ENCODE results near the gene VSNL1.

The VSNL1 gene

DNA sequence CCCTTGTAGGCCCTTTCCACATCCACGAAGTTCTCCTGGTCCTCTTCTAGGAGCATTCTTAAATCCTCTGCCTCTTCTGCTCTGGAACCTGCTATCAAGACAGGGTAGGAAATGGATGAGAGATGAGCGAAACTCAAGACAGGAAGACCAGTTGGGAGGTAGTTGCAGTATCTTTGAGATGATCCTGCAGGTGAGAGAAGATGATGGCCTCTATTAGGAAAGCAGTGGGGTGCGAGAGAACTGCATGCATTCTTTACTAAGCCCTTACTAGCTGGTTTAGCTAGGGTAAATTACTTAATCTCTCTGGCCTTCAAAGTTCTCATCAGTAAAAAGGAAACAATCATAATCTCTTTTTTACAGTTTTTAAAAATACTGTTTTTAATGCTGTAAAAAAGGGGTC lies 47.0 kb downstream of the VSNL1 start:
- TF ChIP-seq, protein P1, sequence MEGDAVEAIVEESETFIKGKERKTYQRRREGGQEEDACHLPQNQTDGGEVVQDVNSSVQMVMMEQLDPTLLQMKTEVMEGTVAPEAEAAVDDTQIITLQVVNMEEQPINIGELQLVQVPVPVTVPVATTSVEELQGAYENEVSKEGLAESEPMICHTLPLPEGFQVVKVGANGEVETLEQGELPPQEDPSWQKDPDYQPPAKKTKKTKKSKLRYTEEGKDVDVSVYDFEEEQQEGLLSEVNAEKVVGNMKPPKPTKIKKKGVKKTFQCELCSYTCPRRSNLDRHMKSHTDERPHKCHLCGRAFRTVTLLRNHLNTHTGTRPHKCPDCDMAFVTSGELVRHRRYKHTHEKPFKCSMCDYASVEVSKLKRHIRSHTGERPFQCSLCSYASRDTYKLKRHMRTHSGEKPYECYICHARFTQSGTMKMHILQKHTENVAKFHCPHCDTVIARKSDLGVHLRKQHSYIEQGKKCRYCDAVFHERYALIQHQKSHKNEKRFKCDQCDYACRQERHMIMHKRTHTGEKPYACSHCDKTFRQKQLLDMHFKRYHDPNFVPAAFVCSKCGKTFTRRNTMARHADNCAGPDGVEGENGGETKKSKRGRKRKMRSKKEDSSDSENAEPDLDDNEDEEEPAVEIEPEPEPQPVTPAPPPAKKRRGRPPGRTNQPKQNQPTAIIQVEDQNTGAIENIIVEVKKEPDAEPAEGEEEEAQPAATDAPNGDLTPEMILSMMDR (conservative IDR thresholded peaks at IDR 0.05; ENCODE audit: control insufficient read depth, insufficient read depth, low read depth, low read length) = no peak
- DNase-seq (ENCODE audit: low read depth) = no peak
- H3K4me3 ChIP-seq (ENCODE audit: control insufficient read depth, low read depth, low read length) = no peak overlapping the region

DNA sequence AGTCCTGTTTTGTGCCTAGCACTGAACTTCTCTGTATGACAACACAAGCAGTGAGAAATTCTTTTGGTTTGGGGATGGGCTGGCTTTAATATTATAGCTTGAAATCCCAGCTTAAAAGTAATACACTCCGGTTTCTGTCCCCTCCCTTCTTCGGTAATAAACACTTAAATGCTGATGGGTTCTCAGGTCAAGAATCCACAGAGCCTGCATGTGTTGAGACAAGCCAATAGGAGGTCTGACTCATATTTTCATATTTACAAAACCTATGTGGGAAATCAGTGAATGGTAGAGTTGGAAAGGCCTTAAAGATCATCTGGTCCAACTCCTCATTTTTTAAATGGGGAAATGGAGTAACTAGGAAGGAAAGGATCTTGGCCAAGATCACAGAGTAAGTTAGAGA lies 47.5 kb downstream of the VSNL1 start:
- TF ChIP-seq, protein P1 (conservative IDR thresholded peaks at IDR 0.05; ENCODE audit: control insufficient read depth, insufficient read depth, low read depth, low read length) = no peak
- no peak overlapping the region for H3K4me3 ChIP-seq (ENCODE audit: control insufficient read depth, low read depth, low read length)
- DNase-seq (ENCODE audit: low read depth) = no peak

DNA sequence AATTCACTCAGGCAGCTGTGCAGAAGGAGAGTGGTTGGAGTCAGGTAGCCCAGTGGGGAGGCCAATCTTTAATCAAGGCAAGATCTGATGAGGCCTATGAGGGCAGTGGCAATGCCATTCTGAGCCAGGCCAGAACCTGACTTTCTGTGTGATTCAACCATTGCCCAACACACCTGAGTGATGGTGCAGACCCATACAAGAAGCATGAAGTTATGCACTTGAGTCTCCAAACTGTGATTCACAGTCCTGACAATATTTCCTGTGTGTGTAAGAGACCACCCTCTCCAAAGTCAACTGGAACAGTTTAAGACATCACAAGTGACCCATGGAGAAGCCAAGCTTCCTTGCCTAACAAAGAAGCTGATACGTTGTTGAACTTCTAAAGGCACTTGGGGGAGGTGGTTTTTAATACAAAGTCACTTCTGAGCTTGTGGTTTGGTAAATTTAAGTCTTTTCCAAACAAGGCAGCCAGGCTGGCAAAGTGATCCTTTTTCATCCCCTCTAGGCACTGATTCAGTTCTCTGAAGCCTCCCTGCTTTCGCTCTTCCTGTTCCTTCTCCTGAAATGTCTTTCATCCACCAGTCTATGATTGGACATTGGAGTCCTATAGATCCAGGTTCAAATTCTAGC lies 49.0 kb downstream of the VSNL1 start:
- DNase-seq (ENCODE audit: low read depth) = no peak
- H3K4me3 ChIP-seq (ENCODE audit: control insufficient read depth, low read depth, low read length) = no peak overlapping the region
- TF ChIP-seq, protein P1 (conservative IDR thresholded peaks at IDR 0.05; ENCODE audit: control insufficient read depth, insufficient read depth, low read depth, low read length) = no peak

DNA sequence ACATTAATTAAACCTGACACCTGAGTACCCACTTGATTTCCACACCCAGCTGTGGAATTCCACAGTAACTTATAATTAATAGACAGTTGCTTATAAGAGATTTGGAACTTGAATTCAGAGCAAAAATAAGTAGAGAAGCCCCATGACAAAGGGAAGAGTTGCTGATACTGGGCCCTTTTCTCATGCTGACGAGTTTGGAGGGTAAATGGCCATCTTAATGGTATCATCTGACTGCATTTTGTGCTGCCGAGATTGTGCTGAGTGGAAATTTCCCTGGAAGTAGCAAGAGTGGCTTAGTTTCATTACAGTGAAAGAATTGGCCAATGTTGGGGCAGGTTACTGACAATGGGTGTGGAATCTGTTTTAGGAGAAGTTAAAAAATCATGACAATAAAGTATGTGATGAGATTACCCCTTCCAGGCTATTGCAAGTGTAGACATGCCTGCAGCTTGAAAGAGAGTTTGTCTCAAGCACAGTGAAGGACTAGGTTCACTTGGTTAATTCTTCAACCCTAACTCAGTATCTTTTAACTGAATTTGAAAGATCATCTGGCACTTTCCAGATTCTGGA lies 49.9 kb downstream of the VSNL1 start:
- TF ChIP-seq, protein P1 (conservative IDR thresholded peaks at IDR 0.05; ENCODE audit: control insufficient read depth, insufficient read depth, low read depth, low read length) = no peak
- no peak overlapping the region for H3K4me3 ChIP-seq (ENCODE audit: control insufficient read depth, low read depth, low read length)
- DNase-seq (ENCODE audit: low read depth) = no peak

DNA sequence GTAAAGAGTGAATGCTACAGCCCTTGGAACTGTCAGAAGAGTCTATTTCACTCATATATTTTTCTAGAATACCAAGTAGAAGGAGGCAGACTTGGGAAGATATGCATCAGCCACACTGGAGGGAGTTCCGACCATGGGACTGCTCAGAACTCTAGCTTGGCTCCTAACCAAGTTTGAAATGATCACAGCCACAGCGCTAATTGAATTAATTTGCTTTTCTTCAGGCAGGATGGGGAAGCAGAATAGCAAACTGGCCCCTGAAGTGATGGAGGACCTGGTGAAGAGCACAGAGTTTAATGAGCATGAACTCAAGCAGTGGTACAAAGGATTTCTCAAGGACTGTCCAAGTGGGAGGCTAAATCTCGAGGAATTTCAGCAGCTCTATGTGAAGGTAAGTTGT lies 51.4 kb downstream of the VSNL1 start:
- TF ChIP-seq, protein P1 (conservative IDR thresholded peaks at IDR 0.05; ENCODE audit: control insufficient read depth, insufficient read depth, low read depth, low read length) = no peak
- H3K4me3 ChIP-seq (ENCODE audit: control insufficient read depth, low read depth, low read length) = no peak overlapping the region
- DNase-seq (ENCODE audit: low read depth) = no peak

DNA sequence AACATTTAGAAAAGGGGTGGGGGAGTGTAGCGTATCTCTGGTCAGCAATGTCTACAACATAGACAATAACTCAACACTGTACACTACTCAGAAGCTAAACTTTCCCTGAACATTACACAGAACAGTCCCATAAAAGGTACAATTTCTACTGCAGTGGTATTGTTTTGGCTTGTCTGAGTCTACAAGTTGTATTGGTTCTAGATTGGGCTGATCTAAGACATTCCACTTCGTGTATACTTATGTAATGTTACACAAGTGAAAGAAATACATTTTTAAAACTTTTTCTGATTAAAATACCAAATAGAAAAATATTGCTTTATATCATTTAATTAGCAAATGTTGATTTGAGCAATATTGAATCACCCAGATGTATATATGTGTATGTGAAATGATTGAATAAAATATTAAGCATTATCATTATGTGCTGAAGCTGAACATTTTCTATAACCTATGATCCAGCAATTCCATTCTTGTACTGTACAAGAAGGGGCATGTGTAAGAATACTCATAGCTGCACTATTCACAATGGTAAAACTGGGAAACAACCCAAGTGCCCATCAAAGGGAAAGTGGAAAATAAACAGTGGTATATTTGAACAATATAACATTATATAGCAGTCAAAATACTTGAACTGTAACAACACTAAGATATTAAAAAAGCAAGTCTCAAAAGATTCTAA lies 52.4 kb downstream of the VSNL1 start:
- DNase-seq (ENCODE audit: low read depth) = no peak
- H3K4me3 ChIP-seq (ENCODE audit: control insufficient read depth, low read depth, low read length) = no peak overlapping the region
- TF ChIP-seq, protein P1 (conservative IDR thresholded peaks at IDR 0.05; ENCODE audit: control insufficient read depth, insufficient read depth, low read depth, low read length) = no peak

Data from fibroblast of mammary gland (primary cell).